ENCODE results near the gene KIAA1549. TPM values are rescaled to one million over a fixed set of nuclear protein-coding genes. Genes with fewer than 3 reads are reported as not detected.

KIAA1549 gene
- total and polyA plus RNA-seq, 2 of the 4 experiments (the other 2 are of a cell fraction), result 1.3 to 3.3 TPM

GRCh38 chr7:138879356-138879755 is 101.8 kb downstream of the KIAA1549 start:
- no peak overlapping the region for H2AK9ac ChIP-seq (replicated peaks; ENCODE audit: low read depth, low read length, poor library complexity)
- H3K4me3 ChIP-seq (ENCODE audit: insufficient read depth, low read depth, low read length), result no peak overlapping the region
- POLR2A ChIA-PET (ENCODE audit: unreplicated experiment), result no interaction called here
- H3K56ac ChIP-seq (ENCODE audit: extremely low read depth, insufficient read depth, low read length), result no peak overlapping the region
- H3K14ac ChIP-seq (replicated peaks; ENCODE audit: low read depth, low read length), result no peak overlapping the region
- no peak overlapping the region for H3K4ac ChIP-seq (ENCODE audit: low read depth, low read length)
- H2BK20ac ChIP-seq (ENCODE audit: low read depth, low read length), result no peak overlapping the region
- in situ Hi-C loops (cut with MboI; ENCODE audit: low sequenced_read_pairs), result no loop called here
- ATAC-seq (ENCODE audit: low read depth) (no peak), DNase-seq (no peak)
- H2AFZ ChIP-seq (replicated peaks; ENCODE audit: low read length, poor library complexity), result no peak overlapping the region
- no peak overlapping the region for H2BK15ac ChIP-seq (ENCODE audit: low read depth, low read length)
- CTCF ChIA-PET, result no interaction called here
- no peaks in the 10 kb centered on the region for H3K9me3 ChIP-seq (ENCODE audit: control insufficient read depth, insufficient read depth, low read length)
- no peak overlapping the region for H2BK5ac ChIP-seq (ENCODE audit: low read depth, low read length, poor library complexity, severe bottlenecking)
- no peak overlapping the region for H4K8ac ChIP-seq (ENCODE audit: low read depth in 2 of 2, low read length in 2 of 2)
- no peaks in the 10 kb centered on the region for H3K79me1 ChIP-seq (ENCODE audit: low read depth in 1 of 2, low read length in 2 of 2)
- H2BK120ac ChIP-seq (ENCODE audit: low read depth, low read length), result no peak overlapping the region
- dilution Hi-C loops (cut with HindIII; ENCODE audit: low sequenced_read_pairs, unreplicated experiment), result no loop called here
- peaks cover 5% of the 10 kb centered on the region; the same call in 1 of the 2 replicates for H3K9me1 ChIP-seq (ENCODE audit: insufficient read depth, low read length)
- no peak overlapping the region for H3K9ac ChIP-seq (ENCODE audit: low read depth, low read length)
- H3K27ac ChIP-seq (ENCODE audit: insufficient read depth, low read length), result no peak overlapping the region
- H2AK5ac ChIP-seq (ENCODE audit: low read depth, low read length), result no peak overlapping the region
- no TSS peak for BruUV-seq (replicated peaks)
- H4K91ac ChIP-seq (ENCODE audit: insufficient read depth, low read depth, low read length), result no peak overlapping the region
- WGBS, 2 experiments (ENCODE audit: extremely low coverage in 2 of 2, insufficient read length in 1 of 2), result 100% methylated on average over 1 of the region's 10 CpGs; no CpG with 5 or more reads in 1 of the 2 experiments
- TF ChIP-seq SMC3 (IDR thresholded peaks at IDR 0.05; ENCODE audit: low read depth, low read length), result no peak
- TF ChIP-seq, protein P1, sequence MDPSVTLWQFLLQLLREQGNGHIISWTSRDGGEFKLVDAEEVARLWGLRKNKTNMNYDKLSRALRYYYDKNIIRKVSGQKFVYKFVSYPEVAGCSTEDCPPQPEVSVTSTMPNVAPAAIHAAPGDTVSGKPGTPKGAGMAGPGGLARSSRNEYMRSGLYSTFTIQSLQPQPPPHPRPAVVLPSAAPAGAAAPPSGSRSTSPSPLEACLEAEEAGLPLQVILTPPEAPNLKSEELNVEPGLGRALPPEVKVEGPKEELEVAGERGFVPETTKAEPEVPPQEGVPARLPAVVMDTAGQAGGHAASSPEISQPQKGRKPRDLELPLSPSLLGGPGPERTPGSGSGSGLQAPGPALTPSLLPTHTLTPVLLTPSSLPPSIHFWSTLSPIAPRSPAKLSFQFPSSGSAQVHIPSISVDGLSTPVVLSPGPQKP (IDR thresholded peaks at IDR 0.05; ENCODE audit: borderline replicate concordance, low read depth, low read length), result no peak
- TF ChIP-seq RFX5 (IDR thresholded peaks at IDR 0.05; ENCODE audit: low read depth, low read length), result no peak
- TF ChIP-seq POLR2A (IDR thresholded peaks at IDR 0.05; ENCODE audit: low read depth, low read length), result no peak
- TF ChIP-seq FOS (IDR thresholded peaks at IDR 0.05; ENCODE audit: low read depth, low read length), result no peak
- no peak for TF ChIP-seq CTCF (conservative IDR thresholded peaks at IDR 0.05; ENCODE audit: low read depth, low read length)
- TF ChIP-seq, protein P2, sequence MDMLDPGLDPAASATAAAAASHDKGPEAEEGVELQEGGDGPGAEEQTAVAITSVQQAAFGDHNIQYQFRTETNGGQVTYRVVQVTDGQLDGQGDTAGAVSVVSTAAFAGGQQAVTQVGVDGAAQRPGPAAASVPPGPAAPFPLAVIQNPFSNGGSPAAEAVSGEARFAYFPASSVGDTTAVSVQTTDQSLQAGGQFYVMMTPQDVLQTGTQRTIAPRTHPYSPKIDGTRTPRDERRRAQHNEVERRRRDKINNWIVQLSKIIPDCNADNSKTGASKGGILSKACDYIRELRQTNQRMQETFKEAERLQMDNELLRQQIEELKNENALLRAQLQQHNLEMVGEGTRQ (IDR thresholded peaks at IDR 0.05; ENCODE audit: low read depth, low read length), result no peak
- H3K23ac ChIP-seq (ENCODE audit: low read depth, low read length), result no peak overlapping the region
- no peaks in the 10 kb centered on the region for H4K20me1 ChIP-seq (ENCODE audit: insufficient read depth, low read length)
- H3K36me3 ChIP-seq (ENCODE audit: control insufficient read depth, insufficient read depth, low read length), result peaks cover 2% of the 10 kb centered on the region; the same call in 1 of the 2 replicates
- H3K4me1 ChIP-seq (ENCODE audit: control insufficient read depth, insufficient read depth, low read length), result peaks cover 6% of the 10 kb centered on the region; the same call in 1 of the 2 replicates
- intact Hi-C loops (cut with micrococcal nuclease), result no loop called here
- no peaks in the 10 kb centered on the region for H3K27me3 ChIP-seq (ENCODE audit: control insufficient read depth, insufficient read depth, low read length)
- no peak overlapping the region for H4K5ac ChIP-seq (ENCODE audit: low read depth, low read length)
- no peak overlapping the region for H3K4me2 ChIP-seq (ENCODE audit: low read depth, low read length)
- H3K18ac ChIP-seq (ENCODE audit: low read depth, low read length), result no peak overlapping the region
